Naive thymus-derived CD8-positive, alpha-beta T cell (primary cell): ENCODE measurements around the gene CCDC40. TPM values are rescaled to one million over a fixed set of nuclear protein-coding genes. Genes with fewer than 3 reads are reported as not detected.

Experiments
- ATAC-seq, 2 donors: fragments of 150-1000 bp; cut with Tn5 transposase in 1 of 2; sonication (Bioruptor Pico), chemical (Tn5 transposase) in 1 of 2; 1 replicate in 1 of 2; 2 replicates in 1 of 2; pipeline ENCODE4 v1.10.0; 2021; ENCODE audit warnings: mild to moderate bottlenecking in 2 of 2, moderate library complexity in 2 of 2
- POLR2A ChIA-PET: fragments of 350-600 bp; sonication (Branson Sonifier 250); formaldehyde crosslinking; loops from one replicate; lab custom pipeline; 2021; ENCODE audit warnings: antibody characterized with exemption; lab: Charles Lee
- DNase-seq, 10 donors: peaks; one replicate each; pipeline versions ENCODE4 v3.0.0 to v3.0.0-alpha.2; 2020 to 2022
- H3K27ac Mint-ChIP-seq, 10 donors: one replicate each; pipeline ENCODE4 v1.8.0; 2020 to 2022; ENCODE audit warnings: mild to moderate bottlenecking in 10 of 10, mixed read lengths in 10 of 10, moderate library complexity in 4 of 10, inconsistent platforms in 1 of 10
- H3K27me3 Mint-ChIP-seq, 5 donors: one replicate each; pipeline ENCODE4 v1.8.0; 2021 to 2022; ENCODE audit warnings: mixed read lengths in 5 of 5
- H3K36me3 Mint-ChIP-seq, 3 donors: one replicate each; pipeline ENCODE4 v1.8.0; 2020 to 2022; ENCODE audit warnings: mixed read lengths in 3 of 3, mild to moderate bottlenecking in 2 of 3, inconsistent platforms in 1 of 3
- H3K4me1 Mint-ChIP-seq, 4 donors: one replicate each; pipeline ENCODE4 v1.8.0; 2021 to 2022; ENCODE audit warnings: mixed read lengths in 4 of 4
- H3K4me3 Mint-ChIP-seq, 10 donors: one replicate each; pipeline ENCODE4 v1.8.0; 2020 to 2022; ENCODE audit warnings: mild to moderate bottlenecking in 10 of 10, mixed read lengths in 10 of 10, moderate library complexity in 6 of 10, inconsistent platforms in 1 of 10
- H3K9me3 Mint-ChIP-seq, 9 donors: one replicate each; pipeline ENCODE4 v1.8.0; 2020 to 2022; ENCODE audit warnings: mixed read lengths in 9 of 9, mild to moderate bottlenecking in 3 of 9, inconsistent platforms in 1 of 9, moderate library complexity in 1 of 9
- polyA plus RNA-seq, 3 donors: library from polyadenylated mRNA; unstranded; fragments of 300-500 nt; fragmentation: Illumina TruSeq; gene quantifications; one replicate each; pipeline ENCODE4 v1.2.3, GENCODE V29; 2021
- total RNA-seq, 8 experiments: library from RNA in 2 of 8; stranded (reverse) in 2 of 8; gene quantifications; one replicate each; pipeline ENCODE4 v1.2.3 and lab custom pipeline; 2021 to 2026

CCDC40 gene
- total and polyA plus RNA-seq, 5 experiments from 2014 or later: 0.37 to 4.8 (median 4.2) TPM; not detected in 2

DNA sequence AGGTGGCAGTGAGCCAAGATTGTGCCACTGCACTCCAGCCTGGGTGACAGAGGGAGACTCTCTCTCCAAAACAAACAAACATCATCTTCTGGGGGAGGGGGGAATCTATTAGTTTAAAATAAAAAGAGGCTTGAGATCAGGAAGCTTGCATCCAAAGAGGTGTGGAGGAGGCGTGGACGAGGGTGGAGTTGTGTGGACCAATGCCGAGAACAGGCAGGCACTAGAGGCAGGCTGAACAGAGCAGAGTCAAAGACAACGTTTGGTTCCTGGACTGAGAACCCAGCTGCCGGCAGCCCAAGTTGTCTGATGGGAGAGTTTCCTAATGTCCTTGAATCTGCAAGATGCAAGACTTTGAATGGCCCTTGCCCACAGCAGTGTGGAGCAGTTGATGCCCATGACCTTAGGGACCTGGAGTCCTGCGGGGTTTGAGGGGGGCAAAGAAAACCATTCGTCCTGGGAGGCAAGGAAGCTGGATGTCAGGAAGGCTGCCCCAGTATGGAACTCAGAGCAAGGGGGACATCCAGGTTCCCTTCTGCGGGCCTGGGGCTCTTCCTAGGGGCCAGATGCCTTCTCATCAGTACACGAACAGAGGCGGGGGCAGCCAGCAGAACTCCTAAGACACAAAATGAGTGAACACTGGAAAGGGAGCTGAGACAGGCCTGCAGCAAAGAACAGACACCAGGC is 9.9 kb upstream of the CCDC40 start:
- H3K36me3 Mint-ChIP-seq: no peaks in the 10 kb centered on the region
- no peaks in the 10 kb centered on the region for H3K27me3 Mint-ChIP-seq
- no peaks in the 10 kb centered on the region for H3K9me3 Mint-ChIP-seq
- H3K27ac Mint-ChIP-seq: peak overlapping the region in 1 of 10 donors; percentile 51
- ATAC-seq (no peak), DNase-seq (no peak)
- POLR2A ChIA-PET: no interaction called here
- no peak overlapping the region for H3K4me3 Mint-ChIP-seq
- peaks cover 0 to 4% (median 0%) of the 10 kb centered on the region in 4 donors for H3K4me1 Mint-ChIP-seq

DNA sequence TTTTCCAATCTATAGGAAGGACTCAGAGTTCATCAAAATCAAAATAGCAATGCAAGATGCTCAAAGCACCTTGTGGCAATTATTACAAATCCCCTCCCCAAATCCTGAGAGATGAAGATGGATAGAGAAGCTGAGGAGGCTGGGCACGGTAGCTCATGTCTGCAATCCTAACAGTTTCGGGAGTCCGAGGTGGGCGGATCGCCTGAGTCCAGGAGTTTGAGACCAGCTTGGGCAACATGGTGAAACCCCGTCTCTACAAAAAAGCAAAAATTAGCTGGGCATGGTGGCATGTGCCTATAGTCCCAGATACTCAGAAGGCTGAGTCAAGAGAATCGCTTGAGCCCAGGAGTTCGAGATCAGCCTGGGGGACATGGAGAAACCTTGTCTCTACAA is 9.4 kb upstream of the CCDC40 start:
- Mint-ChIP-seq H3K27me3 (no peaks in the 10 kb centered on the region), H3K4me1 (peaks cover 0 to 4% (median 0%) of the 10 kb centered on the region in 4 donors), H3K27ac (peak overlapping the region in 1 of 10 donors; percentile 51), H3K4me3 (no peak overlapping the region), H3K9me3 (no peaks in the 10 kb centered on the region), H3K36me3 (no peaks in the 10 kb centered on the region)
- POLR2A ChIA-PET: interaction anchor here (0.7 kb wide), 1 partner anchor 578 kb away, joined by 3 read pairs; no protein-coding TSS in a partner anchor
- ATAC-seq (no peak), DNase-seq (no peak)

- POLR2A ChIA-PET: interaction anchor here (0.7 kb wide), 1 partner anchor 73 kb away, joined by 4 read pairs; no protein-coding TSS in a partner anchor
- ATAC-seq (no peak), DNase-seq (no peak)
- no peaks in the 10 kb centered on the region for H3K36me3 Mint-ChIP-seq
- peaks cover 0 to 4% (median 0%) of the 10 kb centered on the region in 4 donors for H3K4me1 Mint-ChIP-seq
- no peaks in the 10 kb centered on the region for H3K9me3 Mint-ChIP-seq
- H3K4me3 Mint-ChIP-seq: no peak overlapping the region
- H3K27ac Mint-ChIP-seq: no peak overlapping the region
- H3K27me3 Mint-ChIP-seq: peaks cover 0 to under 1% (median 0%) of the 10 kb centered on the region in 5 donors
These were observed 8.4 kb upstream of the CCDC40 start for GRCh38 chr17:80028030-80028429.

- Mint-ChIP-seq H3K4me1 (peaks cover 0 to 4% (median under 1%) of the 10 kb centered on the region in 4 donors), H3K9me3 (no peaks in the 10 kb centered on the region), H3K27ac (no peak overlapping the region), H3K4me3 (no peak overlapping the region), H3K27me3 (peaks cover 0 to 3% (median 0%) of the 10 kb centered on the region in 5 donors), H3K36me3 (no peaks in the 10 kb centered on the region)
- POLR2A ChIA-PET: no interaction called here
- ATAC-seq (no peak), DNase-seq (no peak)
These were observed 7.0 kb upstream of the CCDC40 start for GRCh38 chr17:80029258-80029974.

DNA sequence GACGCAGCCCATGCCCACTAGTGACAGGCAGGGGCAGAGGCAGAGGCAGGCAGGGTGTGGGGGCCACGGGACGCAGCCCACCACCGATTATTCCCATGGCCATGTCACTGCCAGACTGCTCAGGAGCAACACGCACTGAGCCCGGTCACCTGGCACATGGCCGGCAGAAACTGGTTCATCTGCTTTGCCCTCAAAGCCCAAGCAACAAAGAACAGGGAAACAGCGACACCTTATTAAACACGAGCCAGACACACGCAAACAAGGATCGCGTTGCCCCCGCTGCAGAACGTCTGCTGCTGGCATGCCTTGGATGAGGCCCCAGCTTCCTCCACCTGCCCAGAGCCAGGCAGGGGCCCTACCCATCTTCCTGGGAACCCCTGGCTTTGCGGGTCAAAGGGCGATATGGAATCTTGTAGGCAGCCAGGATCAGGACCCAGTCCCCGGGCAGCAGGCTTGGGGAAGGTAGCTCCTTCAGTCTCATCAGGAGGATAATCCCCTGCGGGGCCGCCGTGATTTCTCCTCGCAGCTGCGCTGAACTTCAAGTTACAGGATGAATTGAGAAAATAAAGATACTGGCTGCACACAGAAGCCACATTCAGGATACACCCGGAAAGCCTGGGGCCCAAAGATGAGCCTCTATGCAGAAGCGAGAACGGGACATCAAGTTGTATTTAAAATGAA is 5.6 kb upstream of the CCDC40 start:
- Mint-ChIP-seq H3K4me1 (peaks cover 6 to 10% (median 8%) of the 10 kb centered on the region in 4 donors), H3K9me3 (no peaks in the 10 kb centered on the region), H3K36me3 (no peaks in the 10 kb centered on the region), H3K27ac (no peak overlapping the region), H3K4me3 (no peak overlapping the region), H3K27me3 (peaks cover 0 to 4% (median 0%) of the 10 kb centered on the region in 5 donors)
- ATAC-seq (no peak), DNase-seq (no peak)
- POLR2A ChIA-PET: no interaction called here

DNA sequence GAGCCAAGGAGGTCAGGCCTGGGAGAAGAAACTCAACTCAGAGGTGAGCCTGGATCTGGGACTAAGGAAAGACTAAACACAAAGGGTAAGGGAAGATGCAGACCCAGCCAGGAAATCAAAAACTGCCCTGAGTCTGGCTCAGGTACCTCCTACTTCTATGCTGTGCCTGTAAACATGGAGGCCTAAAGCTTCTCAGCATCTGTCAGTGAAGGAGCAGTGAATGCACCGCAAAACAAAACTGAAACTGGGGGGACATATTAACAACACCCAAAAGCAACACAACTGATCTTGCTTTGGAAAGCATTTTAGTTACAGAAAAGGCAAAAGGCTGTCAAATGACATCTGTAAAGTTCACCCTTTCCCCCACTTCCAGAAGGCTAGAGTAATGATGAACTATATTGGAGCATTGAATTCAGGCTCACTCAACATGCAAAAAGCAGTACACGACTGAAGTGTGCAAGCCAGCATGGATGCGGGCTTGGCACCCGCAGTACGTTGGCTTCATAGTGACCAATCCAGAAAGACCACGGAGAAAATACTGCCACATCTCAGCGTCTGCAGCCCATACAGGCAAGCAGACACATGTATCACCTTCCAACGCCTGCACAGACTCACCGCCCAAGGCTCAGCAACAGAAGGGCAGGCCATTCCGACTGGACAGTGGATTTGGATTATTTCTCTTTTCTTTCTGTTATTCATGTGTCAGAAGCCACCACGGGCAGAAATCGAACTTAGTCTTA is 4.6 kb upstream of the CCDC40 start:
- ATAC-seq: no peak
- H3K36me3 Mint-ChIP-seq: no peaks in the 10 kb centered on the region
- H3K27ac Mint-ChIP-seq: no peak overlapping the region
- no peak for DNase-seq
- H3K4me3 Mint-ChIP-seq: no peak overlapping the region
- peaks cover 6 to 17% (median 9%) of the 10 kb centered on the region in 4 donors for H3K4me1 Mint-ChIP-seq
- no peaks in the 10 kb centered on the region for H3K9me3 Mint-ChIP-seq
- POLR2A ChIA-PET: no interaction called here
- peaks cover 0 to 4% (median 0%) of the 10 kb centered on the region in 5 donors for H3K27me3 Mint-ChIP-seq

- peaks cover 7 to 23% (median 11%) of the 10 kb centered on the region in 4 donors for H3K4me1 Mint-ChIP-seq
- POLR2A ChIA-PET: no interaction called here
- DNase-seq (no peak), ATAC-seq (no peak)
- H3K9me3 Mint-ChIP-seq: no peaks in the 10 kb centered on the region
- peak overlapping the region in 1 of 10 donors; percentile 13 for H3K27ac Mint-ChIP-seq
- peaks cover 0 to 4% (median 0%) of the 10 kb centered on the region in 5 donors for H3K27me3 Mint-ChIP-seq
- H3K4me3 Mint-ChIP-seq: no peak overlapping the region
- H3K36me3 Mint-ChIP-seq: no peaks in the 10 kb centered on the region
These were observed 3.7 kb upstream of the CCDC40 start for GRCh38 chr17:80032614-80033171.

DNA sequence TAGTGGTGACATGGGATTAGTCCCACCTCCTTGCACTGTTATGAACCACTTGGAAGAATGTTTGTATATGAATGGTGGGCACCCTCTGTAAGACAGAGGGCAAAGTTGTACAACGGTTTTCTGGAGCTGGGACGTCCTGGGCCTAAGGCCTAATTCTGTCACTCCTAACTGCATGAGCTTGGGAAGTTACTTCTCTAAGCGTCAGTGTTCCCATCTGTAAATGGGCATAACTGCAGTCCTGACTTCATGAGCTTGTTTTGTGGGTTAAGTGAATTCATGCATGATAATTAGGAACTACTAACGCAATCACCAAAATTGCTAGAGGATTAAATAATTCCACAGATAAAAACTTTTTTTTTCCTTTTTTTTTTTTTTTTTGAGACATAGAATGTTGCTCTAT is 2.6 kb upstream of the CCDC40 start:
- Mint-ChIP-seq H3K27me3 (peaks cover 0 to 7% (median 0%) of the 10 kb centered on the region in 5 donors), H3K9me3 (no peaks in the 10 kb centered on the region), H3K4me3 (peak overlapping the region in 6 of 10 donors; percentile 19 to 84 (median 48)), H3K36me3 (no peaks in the 10 kb centered on the region), H3K4me1 (peaks cover 7 to 23% (median 11%) of the 10 kb centered on the region in 4 donors), H3K27ac (peak overlapping the region in 1 of 10 donors; percentile 55)
- no peak for ATAC-seq
- POLR2A ChIA-PET: no interaction called here
- no peak for DNase-seq

- peak overlapping the region; percentile 82 to 92 (median 88) for H3K4me3 Mint-ChIP-seq
- peak overlapping the region; percentile 65 to 92 (median 86) for H3K27ac Mint-ChIP-seq
- H3K36me3 Mint-ChIP-seq: no peaks in the 10 kb centered on the region
- ATAC-seq (peak; percentile 39 to 44), DNase-seq (peak; percentile 21 to 72 (median 50))
- POLR2A ChIA-PET: no interaction called here
- H3K9me3 Mint-ChIP-seq: no peaks in the 10 kb centered on the region
- peaks cover 5 to 23% (median 11%) of the 10 kb centered on the region in 4 donors for H3K4me1 Mint-ChIP-seq
- peaks cover 0 to 8% (median 0%) of the 10 kb centered on the region in 5 donors for H3K27me3 Mint-ChIP-seq
These were observed 1.4 kb upstream of the CCDC40 start for GRCh38 chr17:80034791-80035686.

GRCh38 chr17:80035687-80035936 is 830 bp upstream of the CCDC40 start, which contains the start of gene TBC1D16:
TSS of gene TBC1D16 (minus strand) at chr17:80035872. CDS start at chr17:80013547, 22,325 bp downstream.
- Mint-ChIP-seq H3K36me3 (no peaks in the 10 kb centered on the region), H3K27me3 (peaks cover 0 to 8% (median 0%) of the 10 kb centered on the region in 5 donors), H3K9me3 (no peaks in the 10 kb centered on the region), H3K4me3 (peak within 1 kb of the TSS; percentile 83 to 97 (median 88)), H3K27ac (peak within 1 kb of the TSS; percentile 66 to 97 (median 95)), H3K4me1 (peaks cover 5 to 23% (median 11%) of the 10 kb centered on the region in 4 donors)
- ATAC-seq: no peak
- peak in 1 of 10 donors; percentile 67 for DNase-seq
- POLR2A ChIA-PET: no interaction called here
